Right forelimb (tissue), 1 donor: Measurements from ENCODE around the gene GOLGA3.

Experiments used
- DNase-seq: peaks from one replicate; pipeline ENCODE4 v3.0.0-alpha.2; 2018

Gene GOLGA3

DNA sequence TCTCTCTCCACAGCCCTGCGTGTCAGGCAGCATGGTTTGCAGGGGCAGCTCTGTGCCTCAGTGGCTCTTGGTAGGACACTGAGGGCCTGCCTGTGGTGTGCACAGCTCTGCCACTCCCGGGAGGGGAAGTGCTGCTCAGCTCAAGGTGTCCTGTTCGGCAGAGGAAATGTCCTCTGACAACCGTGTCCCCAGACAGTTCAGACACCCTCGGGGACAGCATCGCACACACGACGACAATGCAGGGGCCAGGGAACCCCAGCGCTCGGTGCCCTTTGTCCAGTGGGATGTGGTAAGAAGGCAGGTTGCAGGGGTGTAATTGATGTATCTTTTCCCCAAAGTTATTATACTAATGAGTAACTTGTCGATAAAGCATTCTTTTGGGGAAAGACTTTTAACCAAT lies 81.3 kb downstream of the GOLGA3 start:
- DNase-seq = no peak

GRCh38 chr12:132746613-132747012 lies 82.1 kb downstream of the GOLGA3 start:
- DNase-seq = no peak

DNA sequence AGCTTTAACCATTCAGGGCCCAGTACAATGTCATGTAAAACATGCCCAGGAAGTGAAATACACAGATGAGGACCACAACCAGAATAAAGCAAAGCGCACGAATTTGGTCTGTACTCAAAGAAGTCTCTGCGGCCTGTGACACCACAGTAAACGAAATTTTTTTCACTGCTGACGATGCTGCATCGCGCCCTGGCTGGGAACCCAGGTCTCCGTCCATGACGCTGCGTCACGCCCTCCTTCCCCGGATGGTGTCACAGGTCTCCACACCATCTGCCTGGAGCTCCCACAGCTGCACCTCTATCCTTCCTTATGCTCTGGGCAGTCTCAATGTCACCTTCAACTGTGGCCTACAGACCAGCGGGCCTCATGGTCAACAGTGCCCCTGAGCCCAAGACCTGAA lies 84.8 kb downstream of the GOLGA3 start:
- DNase-seq = no peak

DNA sequence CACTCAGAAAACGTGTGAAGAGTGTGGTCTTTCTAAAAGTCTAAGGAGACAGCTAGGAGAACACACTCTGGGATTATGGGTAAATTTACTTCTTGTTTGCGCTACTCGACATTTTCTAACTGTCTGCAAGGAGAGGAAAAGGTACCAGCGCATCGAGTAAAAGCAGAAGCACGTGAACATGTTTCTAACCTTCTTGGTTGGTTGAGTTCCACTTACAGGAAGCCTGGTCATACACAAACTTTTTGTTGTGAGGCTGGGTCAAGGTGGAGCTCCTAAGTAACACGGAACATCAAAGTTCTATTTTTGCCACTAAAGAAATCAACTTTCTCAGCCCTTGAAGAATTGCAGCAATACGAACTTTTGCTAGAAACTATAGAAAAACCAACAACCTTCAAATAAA lies 87.0 kb downstream of the GOLGA3 start:
- no peak for DNase-seq

- DNase-seq = no peak
These were observed 88.0 kb downstream of the GOLGA3 start for GRCh38 chr12:132740652-132741051.

DNA sequence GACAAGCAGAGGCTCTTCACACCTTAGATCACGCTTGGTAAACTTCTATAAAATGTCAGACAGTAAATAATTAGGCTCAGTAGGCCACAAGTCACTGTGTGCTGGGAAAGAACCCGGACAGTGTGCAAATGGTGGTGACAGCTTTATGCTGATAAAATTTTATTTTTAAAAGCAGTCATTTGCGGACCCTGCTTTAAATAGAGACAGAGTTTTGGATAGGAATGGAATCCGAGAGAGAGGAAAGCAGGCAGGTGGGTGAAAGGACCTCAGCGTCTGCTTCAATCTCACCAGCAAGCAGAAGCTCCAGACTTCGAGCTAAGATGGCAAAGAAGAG lies 88.4 kb downstream of the GOLGA3 start:
- DNase-seq = no peak

- no peak for DNase-seq
These were observed 88.9 kb downstream of the GOLGA3 start for GRCh38 chr12:132739600-132740312.

DNA sequence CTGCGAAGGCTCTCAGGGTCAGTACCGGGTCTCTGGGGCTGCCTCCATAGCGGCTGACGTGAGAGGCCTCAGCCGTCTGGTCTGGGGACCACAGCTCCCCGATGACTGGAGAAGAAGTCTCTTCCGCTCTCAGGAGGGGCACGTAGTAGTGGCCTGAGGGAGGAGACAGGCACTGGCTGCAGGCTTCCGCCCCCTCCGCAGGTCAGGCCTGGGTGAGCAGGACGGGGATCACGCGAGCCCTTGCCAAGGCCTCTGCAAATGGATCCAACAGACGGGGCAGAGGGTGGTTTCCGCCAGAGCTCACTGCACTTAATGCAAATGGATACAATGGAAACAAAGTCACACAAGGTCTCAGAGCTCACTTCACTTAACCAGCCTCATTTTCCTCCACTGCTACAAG lies 91.8 kb downstream of the GOLGA3 start:
- no peak for DNase-seq

- no peak for DNase-seq
These were observed 92.3 kb downstream of the GOLGA3 start for GRCh38 chr12:132736378-132736777.

DNA sequence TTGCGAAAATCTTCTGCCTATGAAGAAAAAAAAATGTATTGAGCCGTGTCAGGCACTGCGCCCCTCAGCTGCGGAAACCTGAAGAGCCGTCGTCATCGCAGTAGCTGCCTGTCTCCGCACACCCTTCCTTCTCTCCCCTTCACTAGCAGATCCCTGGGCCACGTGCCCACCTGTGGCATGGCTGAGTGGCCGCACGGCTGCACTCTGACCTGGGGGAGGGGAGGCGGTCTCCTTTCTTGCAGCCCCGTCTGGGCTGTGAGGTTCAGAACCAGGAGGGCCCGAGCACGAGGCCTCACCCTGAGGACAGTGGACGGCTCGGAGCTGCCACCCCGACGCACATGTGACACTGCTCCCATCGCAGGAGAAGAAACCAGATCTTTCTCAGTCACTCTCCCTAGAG lies 93.2 kb downstream of the GOLGA3 start:
- no peak for DNase-seq

- DNase-seq = peak; percentile 60
These were observed 94.5 kb downstream of the GOLGA3 start for GRCh38 chr12:132734206-132734605.

GRCh38 chr12:132731574-132731973 lies 97.1 kb downstream of the GOLGA3 start:
- DNase-seq = no peak

- DNase-seq = no peak
These were observed 98.3 kb downstream of the GOLGA3 start for GRCh38 chr12:132730353-132730752.

DNA sequence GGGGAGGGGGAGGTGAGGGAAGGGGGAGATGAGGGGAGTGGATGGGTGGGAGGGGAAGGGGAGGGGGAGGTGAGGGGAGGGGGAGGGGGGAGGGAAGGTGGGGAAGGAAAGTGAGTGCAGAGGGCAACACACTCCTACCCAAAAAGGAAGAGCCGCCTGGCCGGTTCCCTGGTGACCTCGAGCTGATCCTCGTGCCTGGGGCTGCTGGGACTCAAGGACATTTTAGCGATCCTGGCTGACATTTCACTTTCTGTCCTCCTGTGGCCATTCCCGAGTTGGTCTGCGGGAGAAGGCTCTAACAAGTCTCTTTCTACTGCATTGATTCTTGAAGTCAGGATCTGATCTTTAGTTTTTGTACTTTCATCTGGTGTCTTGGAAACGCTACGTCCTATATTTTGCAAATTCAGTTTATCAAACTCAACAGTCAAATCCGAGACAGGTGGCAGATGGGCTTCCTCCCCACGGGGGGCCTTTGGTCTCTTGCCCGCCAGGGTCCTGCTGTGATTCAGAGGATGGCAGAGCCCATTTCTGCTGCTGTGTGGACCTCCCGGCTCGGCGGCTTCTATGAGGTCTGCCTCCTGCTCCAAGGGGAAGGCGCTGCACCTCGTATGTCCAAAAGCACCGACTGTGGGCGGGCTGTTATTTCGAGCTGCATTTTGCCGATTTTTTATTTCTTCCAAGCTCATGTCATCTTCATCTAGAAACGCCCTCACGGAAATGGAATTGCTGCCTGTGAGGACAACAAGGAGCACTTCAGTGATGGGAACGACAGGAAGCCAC lies 98.9 kb downstream of the GOLGA3 start:
- DNase-seq = no peak

GRCh38 chr12:132728502-132728901 lies 100.2 kb downstream of the GOLGA3 start:
- no peak for DNase-seq

DNA sequence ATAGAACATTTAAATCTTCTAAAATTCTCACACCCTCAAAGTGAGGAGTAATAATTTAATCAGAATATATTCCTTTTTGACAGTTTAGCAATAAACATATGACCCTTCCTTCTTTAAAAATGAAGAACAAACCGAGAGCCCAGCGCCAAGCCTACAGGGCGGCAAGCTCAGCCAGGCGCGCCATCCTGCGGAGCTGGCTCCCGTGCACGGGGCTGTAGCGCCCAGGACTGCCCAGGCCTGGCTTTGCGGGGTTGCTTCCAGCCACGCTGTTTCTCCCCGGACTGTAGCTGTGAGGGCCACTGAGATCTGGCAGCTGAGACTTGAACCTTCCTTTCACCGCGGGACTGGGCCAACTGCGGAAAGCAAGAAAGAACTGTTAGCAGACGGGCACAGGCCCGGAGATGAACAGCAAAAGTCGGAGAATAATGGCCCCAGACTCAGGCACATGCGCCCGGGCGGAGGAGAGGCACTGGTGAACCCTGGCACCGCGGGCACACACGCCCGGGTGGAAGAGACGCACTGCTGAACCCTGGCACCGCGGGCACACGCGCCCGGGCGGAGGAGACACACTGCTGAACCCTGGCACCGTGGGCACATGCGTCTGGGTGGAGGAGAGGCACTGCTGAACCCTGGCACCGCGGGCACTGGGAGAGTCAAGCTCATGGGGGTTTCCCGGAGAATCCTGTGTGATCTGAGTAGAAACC lies 101.4 kb downstream of the GOLGA3 start:
- no peak for DNase-seq

GRCh38 chr12:132726386-132726785 lies 102.3 kb downstream of the GOLGA3 start:
- no peak for DNase-seq

DNA sequence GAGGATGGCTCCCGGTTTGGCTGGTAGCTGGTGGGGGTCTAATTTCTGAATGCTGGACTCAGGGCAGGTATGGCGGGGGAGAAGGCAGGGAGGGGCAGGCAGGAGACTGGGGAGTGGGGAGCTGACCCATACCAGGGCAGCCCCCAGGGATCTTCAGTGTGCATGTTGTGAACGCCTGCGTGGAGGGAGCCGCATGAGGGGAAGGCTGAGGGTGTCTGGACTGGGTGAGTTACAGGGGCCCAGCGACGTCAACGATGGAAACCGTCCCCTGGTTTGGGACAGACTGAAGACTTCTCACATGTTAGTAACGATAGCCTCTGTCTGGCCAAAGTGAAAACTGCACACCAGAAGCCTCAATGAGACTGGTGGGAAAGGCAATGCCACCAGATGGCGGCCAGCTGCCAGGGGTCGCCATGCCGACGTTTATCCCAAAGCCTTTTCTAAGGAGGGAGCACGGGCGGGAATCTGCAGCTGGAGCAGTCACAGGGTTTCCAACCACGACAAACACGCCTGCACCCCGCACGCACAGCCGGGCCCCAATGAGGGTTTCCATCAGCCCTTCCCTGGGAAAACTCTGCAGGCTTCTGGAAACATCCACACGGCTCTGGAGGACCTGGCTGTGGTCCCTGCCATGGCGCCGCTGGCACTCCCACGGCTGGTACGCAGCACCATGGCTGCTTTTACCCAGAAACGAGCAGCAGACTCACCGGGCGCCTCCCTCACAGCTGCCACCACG lies 104.0 kb downstream of the GOLGA3 start:
- peak; percentile 54 for DNase-seq

GRCh38 chr12:132723764-132724140 lies 104.9 kb downstream of the GOLGA3 start:
- DNase-seq = no peak

- DNase-seq = no peak
These were observed 105.5 kb downstream of the GOLGA3 start for GRCh38 chr12:132723015-132723763.

- DNase-seq = no peak
These were observed 107.9 kb downstream of the GOLGA3 start for GRCh38 chr12:132720606-132721345.

GRCh38 chr12:132719954-132720324 lies 108.7 kb downstream of the GOLGA3 start:
- DNase-seq = no peak
